Right atrium auricular region (tissue), 2 donors: Measurements from ENCODE around the gene GP1BB. TPM values are rescaled to one million over a fixed set of nuclear protein-coding genes. Genes with fewer than 3 reads are reported as not detected.
"Not testable (repeated sequence)": the region's sequence is repeated elsewhere in the genome, so short reads cannot be mapped to it uniquely, and the experiment has no call there.

Experiments used
- DNase-seq: peaks from one replicate; pipeline ENCODE4 v3.0.0-alpha.2; 2019; ENCODE audit warnings: low spot score
- H3K27ac ChIP-seq, 2 donors: fragments of 200-600 bp; sonication (generic); 1 replicate in 1 of 2; 2 replicates in 1 of 2; pipeline ENCODE4 v1.5.1; 2016 to 2019
- H3K27me3 ChIP-seq, 2 donors: fragments of 200-600 bp; sonication (generic); one replicate each; pipeline versions ENCODE4 v1.5.1 to v1.6.0; 2017 to 2019
- H3K36me3 ChIP-seq: fragments of 200-600 bp; sonication (generic); one replicate; pipeline ENCODE4 v1.5.1; 2016
- H3K4me1 ChIP-seq, 2 donors: fragments of 200-600 bp; sonication (generic); one replicate each; pipeline versions ENCODE4 v1.5.1 to v1.6.0; 2017 to 2019
- H3K4me3 ChIP-seq, 2 donors: fragments of 200-600 bp; sonication (generic); 1 replicate in 1 of 2; 2 replicates in 1 of 2; pipeline ENCODE4 v1.5.1; 2017 to 2019; ENCODE audit warnings: mild to moderate bottlenecking in 1 of 2, moderate library complexity in 1 of 2
- H3K9me3 ChIP-seq, 2 donors: fragments of 200-600 bp; sonication (generic); one replicate each; pipeline ENCODE4 v1.5.1; 2019
- CTCF ChIP-seq, 2 donors: fragments of 200-600 bp; sonication (generic); IDR thresholded peaks; one replicate each; pipeline ENCODE4 v1.5.1; 2019; ENCODE audit warnings: antibody characterized with exemption in 2 of 2
- total RNA-seq, 2 donors: library from RNA; depleted of rRNA; stranded (reverse); fragments of >200 nt; gene quantifications; one replicate each; pipeline ENCODE4 v1.1.0, GENCODE V29; 2016

The GP1BB gene
- total RNA-seq, 2 donors from 2014 or later = 25.8 to 34.7 TPM

GRCh38 chr22:19691721-19692341, 31.5 kb upstream of the GP1BB start:
- Histone ChIP-seq H3K9me3 (no peaks in the 10 kb centered on the region), H3K4me3 (peak overlapping the region in 1 of 2 donors; percentile 11), H3K27ac (no peak overlapping the region), H3K27me3 (no peaks in the 10 kb centered on the region), H3K4me1 (peaks cover 0 to 5% of the 10 kb centered on the region in 2 donors), H3K36me3 (no peaks in the 10 kb centered on the region)
- TF ChIP-seq CTCF (IDR thresholded peaks at IDR 0.05) = no peak
- DNase-seq = no peak

GRCh38 chr22:19693581-19693980, 29.8 kb upstream of the GP1BB start:
- Histone ChIP-seq H3K27ac (no peak overlapping the region), H3K9me3 (no peaks in the 10 kb centered on the region), H3K27me3 (no peaks in the 10 kb centered on the region), H3K4me1 (peaks cover 0 to 5% of the 10 kb centered on the region in 2 donors), H3K36me3 (no peaks in the 10 kb centered on the region), H3K4me3 (no peak overlapping the region)
- TF ChIP-seq CTCF (IDR thresholded peaks at IDR 0.05) = no peak
- DNase-seq = no peak

- H3K4me1 ChIP-seq = peaks cover 0 to 5% of the 10 kb centered on the region in 2 donors
- H3K9me3 ChIP-seq = no peaks in the 10 kb centered on the region
- H3K27ac ChIP-seq = no peak overlapping the region
- no peaks in the 10 kb centered on the region for H3K36me3 ChIP-seq
- H3K27me3 ChIP-seq = no peaks in the 10 kb centered on the region
- no peak overlapping the region for H3K4me3 ChIP-seq
- no peak for DNase-seq
- no peak for TF ChIP-seq CTCF (IDR thresholded peaks at IDR 0.05)
Observed at GRCh38 chr22:19693981-19694670, 29.2 kb upstream of the GP1BB start.

- H3K27me3 ChIP-seq = no peaks in the 10 kb centered on the region
- no peak overlapping the region for H3K27ac ChIP-seq
- no peak for TF ChIP-seq CTCF (IDR thresholded peaks at IDR 0.05)
- no peak for DNase-seq
- no peaks in the 10 kb centered on the region for H3K36me3 ChIP-seq
- H3K4me3 ChIP-seq = no peak overlapping the region
- H3K4me1 ChIP-seq = peaks cover 0 to 5% of the 10 kb centered on the region in 2 donors
- no peaks in the 10 kb centered on the region for H3K9me3 ChIP-seq
Observed at GRCh38 chr22:19694696-19695095, 28.6 kb upstream of the GP1BB start.

- no peak for DNase-seq
- peaks cover 0 to 3% of the 10 kb centered on the region in 2 donors for H3K4me1 ChIP-seq
- H3K27me3 ChIP-seq = no peaks in the 10 kb centered on the region
- H3K36me3 ChIP-seq = no peaks in the 10 kb centered on the region
- no peak for TF ChIP-seq CTCF (IDR thresholded peaks at IDR 0.05)
- H3K27ac ChIP-seq = no peak overlapping the region
- H3K9me3 ChIP-seq = no peaks in the 10 kb centered on the region
- no peak overlapping the region for H3K4me3 ChIP-seq
Observed at GRCh38 chr22:19696504-19697276, 26.6 kb upstream of the GP1BB start.

GRCh38 chr22:19697871-19698270, 25.5 kb upstream of the GP1BB start:
- not testable (repeated sequence) for H3K27me3 ChIP-seq, H3K9me3 ChIP-seq, H3K4me1 ChIP-seq, H3K27ac ChIP-seq, DNase-seq, H3K4me3 ChIP-seq, H3K36me3 ChIP-seq
